Left lung (tissue), 10 donors: ENCODE results near the gene FHL2. TPM values are rescaled to one million over a fixed set of nuclear protein-coding genes. Genes with fewer than 3 reads are reported as not detected.
"Not testable (repeated sequence)": the region's sequence is repeated elsewhere in the genome, so short reads cannot be mapped to it uniquely, and the experiment has no call there.

Experiments used
- ATAC-seq: fragments of 200-7000 bp; cut with Tn5 transposase; one replicate; pipeline ENCODE4 v1.9.1; 2020; ENCODE audit warnings: moderate library complexity
- DNase-seq, 4 donors: peaks; one replicate each; pipeline ENCODE4 v3.0.0-alpha.2; 2013 to 2020
- H3K27ac ChIP-seq, 2 donors: fragments of 200-600 bp; sonication (generic) in 1 of 2; one replicate each; pipeline versions ENCODE4 v1.5.0 to v1.8.0; 2020 to 2021
- H3K27me3 ChIP-seq, 2 donors: fragments of 200-600 bp; sonication (generic) in 1 of 2; one replicate each; pipeline versions ENCODE4 v1.5.0 to v1.8.0; 2020 to 2021
- H3K36me3 ChIP-seq, 2 donors: fragments of 200-600 bp; sonication (generic) in 1 of 2; one replicate each; pipeline versions ENCODE4 v1.5.0 to v1.8.0; 2020 to 2021
- H3K4me1 ChIP-seq, 2 donors: fragments of 200-600 bp; one replicate each; pipeline ENCODE4 v1.8.0; 2021
- H3K4me3 ChIP-seq, 2 donors: fragments of 200-600 bp; sonication (generic) in 1 of 2; one replicate each; pipeline versions ENCODE4 v1.5.0 to v1.8.0; 2020 to 2021; ENCODE audit warnings: mild to moderate bottlenecking in 1 of 2
- H3K9me3 ChIP-seq, 2 donors: fragments of 200-600 bp; sonication (generic) in 1 of 2; one replicate each; pipeline versions ENCODE4 v1.5.0 to v1.8.0; 2020 to 2021
- intact Hi-C, 2 donors: fragments of 100-400 bp; cut with DNase I; formaldehyde crosslinking; loops; one replicate each; pipeline versions ENCODE4 v1.11.2 to v1.14.2; 2022
- polyA plus RNA-seq, 6 donors: library from polyadenylated mRNA; unstranded; fragments of 120-200 nt; gene quantifications; one replicate each; pipeline ENCODE4 v1.2.1, GENCODE V29; 2013; ENCODE audit not compliant: insufficient read length in 6 of 6
- total RNA-seq, 2 donors: library from RNA; stranded (reverse); fragmentation: NEBNext Ultra II Directional; extraction: Animal tissue kit (Norgen Biotek cat#: 25700); gene quantifications; one replicate each; pipeline ENCODE4 v1.2.1, GENCODE V29; 2021
- TF ChIP-seq, protein P1 (sequence below), 2 donors: fragments of 200-600 bp; sonication (generic) in 1 of 2; IDR thresholded peaks; one replicate each; pipeline versions ENCODE4 v1.5.0 to v1.8.0; 2021; ENCODE audit warnings: antibody characterized with exemption in 2 of 2
- donor health status: DM: no; HTN: yes; CAD: no.
- donor health status: DM: no; HTN: no; CAD: no.

Gene FHL2
- total and polyA plus RNA-seq, 8 donors = 5.0 to 30.1 (median 6.6) TPM

DNA sequence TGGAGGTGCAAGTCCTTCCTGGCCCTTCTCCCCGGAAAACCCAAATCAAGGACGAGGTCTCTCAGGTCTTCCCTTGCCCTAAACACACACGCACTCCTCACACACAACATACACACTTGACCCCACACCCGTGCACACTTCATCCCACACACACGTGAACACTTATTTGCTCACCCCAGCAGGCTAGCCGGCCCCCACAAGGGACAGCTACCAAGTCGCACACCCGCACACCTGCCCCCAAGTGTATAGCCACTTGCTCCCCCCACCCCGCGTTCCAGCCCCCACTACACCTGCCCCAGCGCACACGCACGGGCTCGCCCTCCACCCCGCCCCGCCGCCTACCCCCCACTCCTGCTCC is 69.7 kb downstream of the FHL2 start:
- Histone ChIP-seq H3K4me3 (peak overlapping the region; percentile 45 to 61), H3K36me3 (no peaks in the 10 kb centered on the region), H3K27ac (peak overlapping the region; percentile 22 to 76), H3K9me3 (no peaks in the 10 kb centered on the region), H3K4me1 (peaks cover 9 to 49% of the 10 kb centered on the region in 2 donors), H3K27me3 (no peaks in the 10 kb centered on the region)
- DNase-seq (no peak), ATAC-seq (peak; percentile 24)
- TF ChIP-seq, protein P1, sequence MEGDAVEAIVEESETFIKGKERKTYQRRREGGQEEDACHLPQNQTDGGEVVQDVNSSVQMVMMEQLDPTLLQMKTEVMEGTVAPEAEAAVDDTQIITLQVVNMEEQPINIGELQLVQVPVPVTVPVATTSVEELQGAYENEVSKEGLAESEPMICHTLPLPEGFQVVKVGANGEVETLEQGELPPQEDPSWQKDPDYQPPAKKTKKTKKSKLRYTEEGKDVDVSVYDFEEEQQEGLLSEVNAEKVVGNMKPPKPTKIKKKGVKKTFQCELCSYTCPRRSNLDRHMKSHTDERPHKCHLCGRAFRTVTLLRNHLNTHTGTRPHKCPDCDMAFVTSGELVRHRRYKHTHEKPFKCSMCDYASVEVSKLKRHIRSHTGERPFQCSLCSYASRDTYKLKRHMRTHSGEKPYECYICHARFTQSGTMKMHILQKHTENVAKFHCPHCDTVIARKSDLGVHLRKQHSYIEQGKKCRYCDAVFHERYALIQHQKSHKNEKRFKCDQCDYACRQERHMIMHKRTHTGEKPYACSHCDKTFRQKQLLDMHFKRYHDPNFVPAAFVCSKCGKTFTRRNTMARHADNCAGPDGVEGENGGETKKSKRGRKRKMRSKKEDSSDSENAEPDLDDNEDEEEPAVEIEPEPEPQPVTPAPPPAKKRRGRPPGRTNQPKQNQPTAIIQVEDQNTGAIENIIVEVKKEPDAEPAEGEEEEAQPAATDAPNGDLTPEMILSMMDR (IDR thresholded peaks at IDR 0.05) = no peak
- intact Hi-C loops = no loop called here

DNA sequence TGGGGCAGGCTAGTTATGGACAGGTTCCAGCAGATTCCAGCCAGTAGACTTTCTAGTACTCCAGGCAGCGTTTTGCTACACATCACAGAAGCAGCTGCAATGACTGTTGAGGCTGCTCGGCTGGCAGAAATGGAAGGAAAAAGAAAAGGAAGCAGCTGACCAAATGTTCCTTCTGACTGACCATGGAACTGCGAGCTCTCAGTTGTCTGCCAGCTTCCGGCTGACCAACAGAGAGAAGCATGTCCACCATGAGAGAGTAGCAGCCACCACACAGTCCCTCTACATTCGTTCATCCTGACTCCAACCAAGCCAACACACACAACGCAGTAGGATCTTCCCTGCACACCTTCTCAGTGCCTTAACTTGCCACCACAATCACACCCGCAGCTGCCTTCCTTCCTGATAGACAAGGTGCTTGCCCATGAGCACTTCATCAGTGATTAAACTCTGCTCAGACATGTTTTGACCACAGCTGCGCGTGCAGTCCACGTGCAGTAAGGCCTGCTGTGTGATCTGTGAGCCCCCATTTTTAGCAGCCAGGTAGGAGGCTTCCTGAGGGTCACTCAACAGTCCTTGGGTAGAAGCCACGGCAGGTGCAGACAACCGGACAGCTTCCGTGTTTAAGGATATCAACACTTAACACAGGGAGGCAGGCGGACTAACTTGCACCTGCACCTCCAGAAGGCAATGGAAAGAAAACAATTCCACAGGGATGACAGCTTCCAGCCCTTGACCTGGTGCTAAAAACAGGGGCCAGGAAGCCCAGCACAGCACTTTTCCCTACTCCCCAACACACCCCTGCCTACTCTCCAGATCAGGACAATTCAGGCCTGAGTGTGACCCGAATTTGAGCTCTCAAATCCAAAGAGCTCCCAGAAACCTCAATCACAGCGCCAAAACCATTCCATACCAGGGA is 70.3 kb downstream of the FHL2 start:
- TF ChIP-seq, protein P1 (IDR thresholded peaks at IDR 0.05) = no peak
- ATAC-seq (peak; percentile 58), DNase-seq (peak in 3 of 4 donors; percentile 10 to 42 (median 20))
- Histone ChIP-seq H3K27ac (peak overlapping the region; percentile 22 to 76), H3K27me3 (no peaks in the 10 kb centered on the region), H3K4me1 (peaks cover 9 to 55% of the 10 kb centered on the region in 2 donors), H3K36me3 (no peaks in the 10 kb centered on the region), H3K4me3 (peak overlapping the region; percentile 45 to 61), H3K9me3 (no peaks in the 10 kb centered on the region)
- intact Hi-C loops = no loop called here

DNA sequence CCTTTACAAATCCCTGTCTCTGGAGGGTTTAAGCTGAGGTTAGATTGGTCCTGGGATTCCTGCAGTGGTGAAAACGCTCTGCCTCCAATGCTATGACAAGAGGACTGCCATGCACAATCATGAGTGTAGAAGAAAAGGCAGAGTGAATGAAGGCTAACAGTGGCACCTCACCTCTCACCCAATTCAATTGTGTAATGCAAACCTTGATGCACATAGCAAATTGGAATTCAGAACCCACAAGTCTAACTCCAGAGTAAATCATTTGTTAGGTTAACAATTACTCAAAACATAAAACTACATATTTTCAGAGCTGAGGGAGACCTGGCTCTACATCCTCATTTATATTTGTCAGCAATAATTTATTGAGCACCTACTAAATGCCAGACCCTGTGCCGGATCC is 71.2 kb downstream of the FHL2 start:
- no peaks in the 10 kb centered on the region for H3K27me3 ChIP-seq
- peak overlapping the region in 1 of 2 donors; percentile 61 for H3K4me3 ChIP-seq
- ATAC-seq = no peak
- H3K4me1 ChIP-seq = peaks cover 9 to 62% of the 10 kb centered on the region in 2 donors
- no peaks in the 10 kb centered on the region for H3K36me3 ChIP-seq
- H3K9me3 ChIP-seq = no peaks in the 10 kb centered on the region
- intact Hi-C loops = no loop called here
- H3K27ac ChIP-seq = peak overlapping the region; percentile 22 to 76
- no peak for DNase-seq
- TF ChIP-seq, protein P1 (IDR thresholded peaks at IDR 0.05) = no peak

DNA sequence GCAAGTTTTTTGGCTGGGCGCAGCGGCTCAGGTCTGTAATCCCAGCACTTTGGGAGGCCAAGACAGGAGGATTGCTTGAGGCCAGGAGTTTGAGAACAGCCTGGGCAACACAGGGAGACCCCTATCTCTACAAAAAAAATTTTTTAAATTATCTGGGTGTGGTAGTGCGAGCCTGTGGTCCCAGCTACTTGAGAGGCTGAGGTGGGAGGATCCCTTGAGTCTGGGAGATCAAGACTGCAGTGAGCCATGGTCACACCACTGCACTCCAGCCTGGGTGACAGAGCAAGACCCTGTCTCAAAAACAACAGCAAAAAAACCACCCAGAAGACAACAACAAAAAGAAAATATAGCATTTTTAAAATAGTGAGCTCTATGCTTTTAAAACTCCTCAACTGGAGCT is 71.6 kb downstream of the FHL2 start:
- intact Hi-C loops, H3K27ac ChIP-seq, H3K4me3 ChIP-seq: not testable (repeated sequence)

DNA sequence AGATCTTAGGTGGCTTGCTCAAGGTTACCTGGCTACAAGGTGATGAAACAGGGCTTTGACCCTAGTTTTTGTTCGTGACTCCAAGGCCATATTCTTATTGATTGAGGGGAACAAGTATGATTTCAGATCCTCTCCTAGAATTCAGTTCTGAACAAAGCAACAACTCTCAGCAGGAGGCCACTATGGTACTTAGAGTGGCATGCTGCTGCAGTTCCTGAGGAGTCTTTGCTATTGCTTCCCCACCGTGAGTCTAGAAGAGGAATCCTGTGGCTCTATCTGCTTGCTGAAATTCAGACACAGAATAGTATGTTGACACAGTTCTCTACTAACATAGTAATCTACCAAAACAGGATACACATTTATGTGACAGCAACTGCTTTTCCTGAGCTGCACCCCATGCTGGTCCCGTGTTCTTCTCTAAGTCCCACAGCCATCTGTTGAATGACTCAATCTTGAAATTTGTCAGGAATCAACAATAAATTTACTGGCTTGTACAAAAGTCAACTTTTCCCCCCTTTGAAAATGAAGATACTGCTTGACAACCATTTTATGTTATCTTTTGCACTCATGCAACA is 73.4 kb downstream of the FHL2 start:
- TF ChIP-seq, protein P1 (IDR thresholded peaks at IDR 0.05) = no peak
- intact Hi-C loops = no loop called here
- DNase-seq = no peak
- no peak for ATAC-seq
- H3K27me3 ChIP-seq = no peaks in the 10 kb centered on the region
- H3K4me1 ChIP-seq = peaks cover 9 to 58% of the 10 kb centered on the region in 2 donors
- no peak overlapping the region for H3K4me3 ChIP-seq
- peak overlapping the region in 1 of 2 donors; percentile 67 for H3K27ac ChIP-seq
- no peaks in the 10 kb centered on the region for H3K36me3 ChIP-seq
- H3K9me3 ChIP-seq = no peaks in the 10 kb centered on the region

More for the DNA sequence above, 71.6 kb downstream of the FHL2 start:
- not testable (repeated sequence) for H3K36me3 ChIP-seq, DNase-seq, ATAC-seq, H3K27me3 ChIP-seq, H3K9me3 ChIP-seq
- peaks cover 9 to 62% of the 10 kb centered on the region in 2 donors for H3K4me1 ChIP-seq
